PFSK-1 (cell line): ENCODE data around the gene CDC37.

ENCODE experiments used
- POLR2AphosphoS5 ChIP-seq: IDR thresholded peaks from 2 replicates; pipeline ENCODE4 v1.6.1; 2012; ENCODE audit warnings: low read depth, mild to moderate bottlenecking, control low read depth, low read length, moderate library complexity
- REST ChIP-seq, 2 experiments: IDR thresholded peaks; 2 replicates each; pipeline versions ENCODE4 v1.6.1 to v1.8.0; 2011 to 2012; ENCODE audit warnings: low read depth in 2 of 2, low read length in 2 of 2, control low read depth in 1 of 2, inconsistent platforms in 1 of 2, mild to moderate bottlenecking in 1 of 2, moderate library complexity in 1 of 2; ENCODE audit not compliant: insufficient read depth in 1 of 2
- SIN3A ChIP-seq: IDR thresholded peaks from 2 replicates; pipeline ENCODE4 v1.6.1; 2012; ENCODE audit warnings: mild to moderate bottlenecking, low read length, moderate library complexity, borderline replicate concordance; ENCODE audit not compliant: insufficient read depth

- TF ChIP-seq SIN3A (no peak), POLR2AphosphoS5 (no peak), REST (IDR thresholded peaks at IDR 0.05; ENCODE audit: insufficient read depth in 1 of 2, low read depth in 2 of 2, low read length in 2 of 2) (no peak)
Measured at GRCh38 chr19:10399878-10400277, 3.5 kb downstream of the CDC37 start.
